Astrocyte (in vitro differentiated cells and primary cell): Measurements from ENCODE around the gene UCN2. TPM values are rescaled to one million over a fixed set of nuclear protein-coding genes. Genes with fewer than 3 reads are reported as not detected.

Source experiments
- DNase-seq: peaks from one replicate; pipeline ENCODE4 v3.0.0-alpha.2; 2010; ENCODE audit warnings: low read depth
- FAIRE-seq: peaks from 2 replicates; lab custom pipeline; 2011; peaks lifted over from hg19 to GRCh38; lab: Jason Lieb, UNC
- H2AFZ ChIP-seq: 2 replicates; pipeline ENCODE4 v1.6.0; 2012; ENCODE audit warnings: low read depth, low read length, inconsistent platforms
- H3K27ac ChIP-seq: 2 replicates; pipeline ENCODE4 v1.5.1; 2011; ENCODE audit warnings: low read depth, low read length, inconsistent platforms
- H3K27me3 ChIP-seq: 2 replicates; pipeline ENCODE4 v1.6.0; 2011; ENCODE audit warnings: low read length, inconsistent platforms; ENCODE audit not compliant: insufficient read depth
- H3K36me3 ChIP-seq: 2 replicates; pipeline ENCODE4 v1.5.1; 2011; ENCODE audit warnings: low read length, inconsistent platforms; ENCODE audit not compliant: insufficient read depth
- H3K4me1 ChIP-seq: 2 replicates; pipeline ENCODE4 v1.5.1; 2011; ENCODE audit warnings: low read length, inconsistent platforms; ENCODE audit not compliant: insufficient read depth
- H3K4me2 ChIP-seq: 2 replicates; pipeline ENCODE4 v1.6.0; 2012; ENCODE audit warnings: low read length, inconsistent platforms
- H3K4me3 ChIP-seq: 2 replicates; pipeline ENCODE4 v1.5.1; 2011; ENCODE audit warnings: low read depth, mild to moderate bottlenecking, low read length, inconsistent platforms; ENCODE audit not compliant: insufficient read depth
- H3K79me2 ChIP-seq: 2 replicates; pipeline ENCODE4 v1.6.0; 2012; ENCODE audit warnings: mild to moderate bottlenecking, low read length, inconsistent platforms; ENCODE audit not compliant: insufficient read depth
- H3K9ac ChIP-seq: 2 replicates; pipeline ENCODE4 v1.6.0; 2012; ENCODE audit warnings: mild to moderate bottlenecking, low read length, inconsistent platforms
- H3K9me3 ChIP-seq: 2 replicates; pipeline ENCODE4 v1.5.1; 2012; ENCODE audit warnings: low read depth, mild to moderate bottlenecking, low read length, inconsistent platforms; ENCODE audit not compliant: insufficient read depth
- H4K20me1 ChIP-seq: 2 replicates; pipeline ENCODE4 v1.6.0; 2012; ENCODE audit warnings: low read length, inconsistent platforms; ENCODE audit not compliant: insufficient read depth
- H3K27ac Mint-ChIP-seq: one replicate; pipeline ENCODE4 v1.8.0; 2021; ENCODE audit warnings: mild to moderate bottlenecking, mixed read lengths; ENCODE audit not compliant: unreplicated experiment
- H3K27me3 Mint-ChIP-seq: one replicate; pipeline ENCODE4 v1.8.0; 2021; ENCODE audit warnings: low read depth, mixed read lengths; ENCODE audit not compliant: unreplicated experiment
- H3K36me3 Mint-ChIP-seq: one replicate; pipeline ENCODE4 v1.8.0; 2021; ENCODE audit warnings: low read depth, mixed read lengths; ENCODE audit not compliant: unreplicated experiment
- H3K4me1 Mint-ChIP-seq: one replicate; pipeline ENCODE4 v1.8.0; 2021; ENCODE audit warnings: low read depth, mixed read lengths; ENCODE audit not compliant: unreplicated experiment
- H3K4me3 Mint-ChIP-seq: one replicate; pipeline ENCODE4 v1.8.0; 2021; ENCODE audit warnings: mild to moderate bottlenecking, moderate library complexity, mixed read lengths; ENCODE audit not compliant: unreplicated experiment
- H3K9me3 Mint-ChIP-seq: one replicate; pipeline ENCODE4 v1.8.0; 2021; ENCODE audit warnings: mild to moderate bottlenecking, mixed read lengths; ENCODE audit not compliant: unreplicated experiment
- EZH2 ChIP-seq: IDR thresholded peaks from 2 replicates; pipeline ENCODE4 v1.6.1; 2012; ENCODE audit warnings: mild to moderate bottlenecking, low read length, inconsistent platforms; ENCODE audit not compliant: insufficient read depth
- total RNA-seq: library from RNA; stranded (reverse); gene quantifications from 2 replicates; pipeline ENCODE4 v1.2.1, GENCODE V29; 2021
- TF ChIP-seq, protein P1 (sequence below): IDR thresholded peaks from 2 replicates; pipeline ENCODE4 v1.5.1; 2011; ENCODE audit warnings: low read depth, mild to moderate bottlenecking, inconsistent platforms, low read length, moderate library complexity; ENCODE audit not compliant: insufficient read depth

Gene UCN2
- total RNA-seq, 1 donor from 2014 or later = 3.3 TPM

DNA sequence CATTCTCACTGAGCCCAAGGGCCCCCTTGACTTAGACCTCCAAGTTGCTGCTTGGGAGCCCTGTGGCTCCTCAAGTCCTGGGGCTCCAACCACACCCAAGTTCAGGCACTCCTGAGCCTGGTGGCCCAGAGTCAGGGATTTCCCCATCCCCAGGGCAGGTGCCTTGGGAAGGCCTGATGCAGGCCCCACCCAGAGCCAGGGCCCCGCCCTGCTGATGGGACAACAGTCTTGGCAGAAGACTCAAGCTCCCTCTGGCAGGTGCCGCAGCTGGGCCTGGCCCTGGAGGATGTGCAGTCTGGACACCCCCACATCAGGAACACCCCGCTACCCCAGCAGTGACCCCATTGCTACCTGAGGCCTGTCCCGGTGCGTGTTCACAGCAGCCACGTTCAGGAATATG is 41.9 kb downstream of the UCN2 start:
- Histone ChIP-seq H3K9me3 (no peaks in the 10 kb centered on the region), H2AFZ (no peak overlapping the region), H3K27ac (no peak overlapping the region), H3K79me2 (no peaks in the 10 kb centered on the region), H3K4me2 (no peak overlapping the region), H3K9ac (no peak overlapping the region), H3K4me1 (no peaks in the 10 kb centered on the region), H3K4me3 (no peak overlapping the region), H3K27me3 (no peaks in the 10 kb centered on the region), H3K36me3 (no peaks in the 10 kb centered on the region), H4K20me1 (no peaks in the 10 kb centered on the region)
- Mint-ChIP-seq H3K9me3 (no peaks in the 10 kb centered on the region), H3K4me1 (no peaks in the 10 kb centered on the region), H3K27ac (no peak overlapping the region), H3K4me3 (no peak overlapping the region), H3K27me3 (no peaks in the 10 kb centered on the region), H3K36me3 (peaks cover 28% of the 10 kb centered on the region)
- TF ChIP-seq, protein P1, sequence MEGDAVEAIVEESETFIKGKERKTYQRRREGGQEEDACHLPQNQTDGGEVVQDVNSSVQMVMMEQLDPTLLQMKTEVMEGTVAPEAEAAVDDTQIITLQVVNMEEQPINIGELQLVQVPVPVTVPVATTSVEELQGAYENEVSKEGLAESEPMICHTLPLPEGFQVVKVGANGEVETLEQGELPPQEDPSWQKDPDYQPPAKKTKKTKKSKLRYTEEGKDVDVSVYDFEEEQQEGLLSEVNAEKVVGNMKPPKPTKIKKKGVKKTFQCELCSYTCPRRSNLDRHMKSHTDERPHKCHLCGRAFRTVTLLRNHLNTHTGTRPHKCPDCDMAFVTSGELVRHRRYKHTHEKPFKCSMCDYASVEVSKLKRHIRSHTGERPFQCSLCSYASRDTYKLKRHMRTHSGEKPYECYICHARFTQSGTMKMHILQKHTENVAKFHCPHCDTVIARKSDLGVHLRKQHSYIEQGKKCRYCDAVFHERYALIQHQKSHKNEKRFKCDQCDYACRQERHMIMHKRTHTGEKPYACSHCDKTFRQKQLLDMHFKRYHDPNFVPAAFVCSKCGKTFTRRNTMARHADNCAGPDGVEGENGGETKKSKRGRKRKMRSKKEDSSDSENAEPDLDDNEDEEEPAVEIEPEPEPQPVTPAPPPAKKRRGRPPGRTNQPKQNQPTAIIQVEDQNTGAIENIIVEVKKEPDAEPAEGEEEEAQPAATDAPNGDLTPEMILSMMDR = no peak
- no peak for TF ChIP-seq EZH2
- no peak for FAIRE-seq
- DNase-seq = no peak

DNA sequence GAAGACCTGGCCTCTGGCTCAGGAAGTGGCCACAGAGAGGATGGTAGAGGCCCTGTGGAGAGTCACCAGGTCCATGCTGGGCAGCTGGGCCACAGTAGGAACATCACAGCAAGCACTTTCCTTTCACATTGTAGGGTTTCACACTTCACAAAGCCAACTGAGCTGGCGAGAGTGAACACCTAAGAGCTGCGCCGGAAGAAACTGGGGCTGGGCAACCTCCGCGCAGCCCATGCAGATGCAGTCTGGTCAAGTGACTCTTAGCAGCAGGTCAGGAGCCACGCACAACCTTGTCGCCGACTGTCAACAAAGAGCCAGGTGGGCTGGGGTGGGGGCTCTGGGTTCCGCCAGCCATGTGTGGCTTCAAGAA is 44.3 kb downstream of the UCN2 start:
- Histone ChIP-seq H3K9me3 (no peaks in the 10 kb centered on the region), H3K4me3 (no peak overlapping the region), H3K36me3 (no peaks in the 10 kb centered on the region), H2AFZ (no peak overlapping the region), H3K27ac (no peak overlapping the region), H3K9ac (no peak overlapping the region), H3K4me1 (no peaks in the 10 kb centered on the region), H3K27me3 (no peaks in the 10 kb centered on the region), H3K79me2 (no peaks in the 10 kb centered on the region), H3K4me2 (no peak overlapping the region), H4K20me1 (no peaks in the 10 kb centered on the region)
- Mint-ChIP-seq H3K36me3 (peaks cover 16% of the 10 kb centered on the region), H3K4me3 (no peak overlapping the region), H3K9me3 (no peaks in the 10 kb centered on the region), H3K27ac (no peak overlapping the region), H3K4me1 (no peaks in the 10 kb centered on the region), H3K27me3 (no peaks in the 10 kb centered on the region)
- no peak for FAIRE-seq
- no peak for DNase-seq
- TF ChIP-seq, protein P1 = no peak
- TF ChIP-seq EZH2 = no peak

DNA sequence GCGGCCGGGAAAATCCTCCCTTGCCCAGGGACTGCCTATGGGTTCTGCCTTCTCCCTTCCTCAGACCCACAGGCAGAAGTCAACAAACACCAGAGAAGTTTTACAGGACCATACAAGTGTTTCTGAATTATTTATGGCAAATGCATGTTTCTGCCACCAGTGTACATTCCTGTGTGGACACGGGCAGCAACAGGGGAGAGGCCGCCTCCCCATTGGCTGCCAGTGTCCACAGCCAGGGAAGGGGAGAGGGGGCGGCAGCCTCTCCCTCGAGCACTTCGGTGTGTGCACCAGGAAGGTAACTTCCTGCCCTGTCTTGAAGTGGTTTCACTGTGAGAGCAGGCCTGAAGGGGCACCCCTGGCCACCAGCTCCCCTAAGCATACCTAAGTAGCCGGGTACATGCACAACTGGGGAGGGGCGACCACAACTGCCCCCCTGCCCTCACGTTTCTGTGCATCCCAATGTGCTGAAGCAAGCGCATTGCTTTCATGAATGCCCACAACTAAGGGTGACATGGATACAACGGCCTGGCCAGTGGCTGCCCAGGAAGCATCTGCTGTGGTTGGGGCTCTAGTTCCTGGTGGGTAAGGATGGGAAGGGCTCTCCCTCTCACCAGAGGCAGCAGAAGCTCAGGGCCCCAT is 44.8 kb downstream of the UCN2 start:
- Mint-ChIP-seq H3K27ac (no peak overlapping the region), H3K4me3 (no peak overlapping the region), H3K9me3 (no peaks in the 10 kb centered on the region), H3K27me3 (no peaks in the 10 kb centered on the region), H3K36me3 (peaks cover 14% of the 10 kb centered on the region), H3K4me1 (no peaks in the 10 kb centered on the region)
- no peak for TF ChIP-seq EZH2
- TF ChIP-seq, protein P1 = no peak
- DNase-seq (no peak), FAIRE-seq (no peak)
- H3K4me3 ChIP-seq = no peak overlapping the region
- no peaks in the 10 kb centered on the region for H3K36me3 ChIP-seq
- no peaks in the 10 kb centered on the region for H4K20me1 ChIP-seq
- no peaks in the 10 kb centered on the region for H3K9me3 ChIP-seq
- H3K79me2 ChIP-seq = no peaks in the 10 kb centered on the region
- no peak overlapping the region for H3K4me2 ChIP-seq
- no peak overlapping the region for H2AFZ ChIP-seq
- H3K9ac ChIP-seq = no peak overlapping the region
- no peaks in the 10 kb centered on the region for H3K27me3 ChIP-seq
- H3K4me1 ChIP-seq = no peaks in the 10 kb centered on the region
- H3K27ac ChIP-seq = no peak overlapping the region
